IPS-NIHi11 (cell line): ENCODE data around the gene SMIM13.

Experiments
- DNase-seq: peaks from one replicate; pipeline ENCODE4 v3.0.0; 2012; ENCODE audit warnings: mixed read lengths, low spot score

SMIM13 gene

GRCh38 chr6:11122380-11122779 lies 28.7 kb downstream of the SMIM13 start:
- DNase-seq = no peak

- DNase-seq = no peak
Observed at GRCh38 chr6:11123978-11124377, 30.3 kb downstream of the SMIM13 start.

DNA sequence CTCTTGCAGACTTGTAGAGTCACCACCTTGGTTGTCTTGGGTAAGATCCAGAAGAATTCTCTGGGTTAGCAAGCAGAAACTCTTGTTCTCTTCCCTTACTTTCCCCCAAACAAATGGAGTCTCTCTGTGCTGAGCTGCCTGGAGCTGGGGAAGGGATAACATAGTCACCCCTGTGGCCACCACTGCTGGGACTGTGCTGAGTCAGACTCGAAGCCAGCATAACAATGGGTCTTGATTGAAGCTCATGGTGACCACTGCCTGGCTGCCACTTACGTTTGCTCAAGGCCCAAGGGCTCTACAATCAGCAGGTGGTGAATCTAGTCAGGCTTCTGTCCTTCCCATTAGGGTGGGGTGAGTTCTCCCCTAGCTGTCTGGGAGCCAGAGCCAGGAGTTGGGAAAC lies 33.2 kb downstream of the SMIM13 start:
- DNase-seq = no peak

DNA sequence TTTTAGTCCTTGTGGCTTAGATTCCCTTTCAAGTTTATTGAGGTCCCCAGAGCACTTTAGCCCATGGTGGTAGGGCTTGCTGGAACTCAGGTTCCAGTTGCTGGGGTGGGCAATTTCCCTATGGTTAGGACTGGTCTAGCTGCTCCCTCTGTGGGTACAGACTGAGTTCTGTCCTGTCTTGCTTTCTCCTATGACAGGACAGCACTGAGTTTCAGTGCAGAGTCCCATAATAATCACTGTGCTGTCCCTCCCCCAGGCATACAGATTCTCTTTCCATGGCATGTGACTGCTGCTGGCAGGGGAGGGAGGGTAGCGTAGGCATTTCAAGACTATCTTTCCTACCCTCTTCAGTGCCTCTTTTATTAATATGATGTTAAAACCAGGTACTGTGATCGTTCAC lies 35.0 kb downstream of the SMIM13 start:
- DNase-seq = no peak

GRCh38 chr6:11129908-11130565 lies 36.4 kb downstream of the SMIM13 start:
- DNase-seq = no peak

DNA sequence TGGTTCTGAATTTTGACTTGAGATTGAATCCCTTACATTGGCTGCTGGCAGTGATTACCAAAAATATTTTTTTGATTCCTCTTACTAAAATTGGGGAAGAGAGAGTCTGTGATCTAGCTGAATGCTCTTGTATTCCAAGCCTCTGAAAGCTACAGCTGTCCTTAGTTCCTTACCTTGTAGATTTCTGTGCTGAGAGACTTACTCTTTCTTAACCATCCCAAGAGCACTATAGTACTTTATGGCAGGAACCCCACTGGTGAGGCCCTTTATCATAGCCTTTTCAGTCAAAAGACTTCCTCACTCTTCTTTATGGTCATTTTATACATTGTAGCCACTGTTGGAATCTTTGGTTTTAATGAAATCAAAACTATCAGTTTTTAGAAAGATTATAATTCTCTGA lies 37.0 kb downstream of the SMIM13 start:
- no peak for DNase-seq

- no peak for DNase-seq
Observed at GRCh38 chr6:11132194-11132888, 38.7 kb downstream of the SMIM13 start.

GRCh38 chr6:11133281-11133680 lies 39.6 kb downstream of the SMIM13 start:
- DNase-seq = no peak

GRCh38 chr6:11136809-11137208 lies 43.2 kb downstream of the SMIM13 start:
- no peak for DNase-seq

DNA sequence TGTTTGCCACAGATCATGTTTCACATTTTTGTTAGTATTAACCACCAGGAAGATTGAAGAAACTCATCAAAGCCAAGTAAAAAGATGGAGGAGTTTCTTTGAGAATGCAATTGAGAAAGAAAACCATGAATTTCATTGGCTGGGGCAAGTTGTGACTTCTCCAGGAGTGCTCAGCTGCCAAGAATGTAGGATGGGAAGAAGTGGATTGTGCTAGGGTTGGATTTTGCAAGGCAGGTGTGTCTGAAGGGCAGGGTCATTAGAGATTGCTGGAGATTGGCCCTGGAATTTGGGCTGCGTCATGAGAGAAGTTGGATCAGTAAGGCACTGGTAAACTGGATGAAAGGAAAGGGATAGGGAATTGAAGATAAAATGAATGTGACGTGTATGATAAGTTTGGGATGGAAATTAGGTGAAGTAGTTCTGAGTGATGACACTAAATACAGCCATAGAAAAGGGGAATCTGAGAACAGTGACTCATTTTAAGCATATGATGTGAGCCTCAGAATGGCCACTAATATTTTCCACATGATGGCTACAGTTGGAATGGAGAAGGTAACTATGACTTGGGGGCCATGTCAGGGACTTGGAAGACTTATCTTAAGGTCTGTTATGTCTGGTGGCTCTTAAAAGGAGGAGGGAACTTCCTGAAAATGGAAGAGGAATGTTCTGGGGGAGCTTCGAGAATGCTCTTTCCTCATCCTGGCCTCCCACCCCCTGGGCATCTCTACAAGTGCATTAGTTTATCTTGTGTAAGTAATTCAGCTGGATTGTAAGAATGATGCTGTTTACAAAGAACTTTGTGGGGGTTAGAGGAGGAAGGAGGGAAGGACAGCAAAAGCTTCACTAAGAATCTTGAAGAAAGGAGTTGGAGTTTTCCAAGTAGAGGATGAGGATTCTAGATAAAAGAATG lies 45.7 kb downstream of the SMIM13 start:
- no peak for DNase-seq

- no peak for DNase-seq
Observed at GRCh38 chr6:11140056-11140455, 46.4 kb downstream of the SMIM13 start.

DNA sequence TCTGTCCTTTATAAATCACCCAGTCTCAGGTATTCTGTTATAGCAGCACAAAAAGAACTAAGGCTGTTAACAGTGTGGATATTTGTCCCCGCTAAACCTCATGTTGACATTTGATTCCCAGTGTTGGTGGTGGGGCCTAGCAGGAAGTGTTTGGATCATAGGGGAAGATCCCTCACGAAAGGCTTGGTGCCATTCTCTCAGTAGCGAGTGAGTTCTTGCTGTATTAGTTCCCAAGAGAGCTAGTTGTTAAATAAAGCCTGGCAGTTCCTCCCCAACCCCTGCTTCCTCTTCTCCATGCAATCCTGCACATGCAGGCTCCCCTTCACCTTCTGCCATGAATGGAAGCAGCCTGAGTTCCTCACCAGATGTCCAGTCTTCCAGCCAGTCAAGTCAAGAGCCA lies 47.7 kb downstream of the SMIM13 start:
- DNase-seq = no peak

DNA sequence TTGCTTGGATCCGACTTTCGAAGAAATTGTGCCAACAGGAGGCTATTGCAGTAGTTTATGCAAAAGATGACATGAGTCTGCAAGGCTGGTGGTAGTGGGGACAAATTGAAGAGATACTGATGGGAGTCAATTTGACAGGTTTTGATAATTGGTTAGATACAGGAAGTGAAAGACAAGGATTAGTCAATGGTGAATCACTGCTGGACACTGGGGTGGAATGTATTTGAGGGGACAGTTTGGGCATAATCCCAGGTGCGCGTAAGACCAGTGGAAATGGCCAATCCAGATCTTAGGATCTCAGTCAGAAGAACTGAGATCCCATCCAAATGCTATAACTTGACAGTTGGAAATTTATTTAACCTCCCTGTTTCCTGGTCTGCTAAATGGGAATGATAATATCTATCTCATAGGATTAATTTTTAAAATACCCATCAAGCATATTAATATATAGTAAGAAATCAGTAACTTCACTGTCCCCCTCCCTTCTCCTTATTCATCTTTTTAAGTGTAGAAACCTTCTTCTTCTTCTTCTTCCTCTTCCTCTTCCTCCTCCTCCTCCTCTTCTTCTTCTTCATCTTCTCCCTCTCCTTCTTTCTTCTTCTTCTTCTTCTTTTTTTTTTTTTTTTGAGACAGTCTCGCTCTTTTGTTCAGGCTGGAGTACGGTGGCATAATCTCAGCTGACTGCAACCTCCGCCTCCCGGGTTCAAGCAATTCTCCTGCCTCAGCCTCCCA lies 48.8 kb downstream of the SMIM13 start:
- DNase-seq = no peak

DNA sequence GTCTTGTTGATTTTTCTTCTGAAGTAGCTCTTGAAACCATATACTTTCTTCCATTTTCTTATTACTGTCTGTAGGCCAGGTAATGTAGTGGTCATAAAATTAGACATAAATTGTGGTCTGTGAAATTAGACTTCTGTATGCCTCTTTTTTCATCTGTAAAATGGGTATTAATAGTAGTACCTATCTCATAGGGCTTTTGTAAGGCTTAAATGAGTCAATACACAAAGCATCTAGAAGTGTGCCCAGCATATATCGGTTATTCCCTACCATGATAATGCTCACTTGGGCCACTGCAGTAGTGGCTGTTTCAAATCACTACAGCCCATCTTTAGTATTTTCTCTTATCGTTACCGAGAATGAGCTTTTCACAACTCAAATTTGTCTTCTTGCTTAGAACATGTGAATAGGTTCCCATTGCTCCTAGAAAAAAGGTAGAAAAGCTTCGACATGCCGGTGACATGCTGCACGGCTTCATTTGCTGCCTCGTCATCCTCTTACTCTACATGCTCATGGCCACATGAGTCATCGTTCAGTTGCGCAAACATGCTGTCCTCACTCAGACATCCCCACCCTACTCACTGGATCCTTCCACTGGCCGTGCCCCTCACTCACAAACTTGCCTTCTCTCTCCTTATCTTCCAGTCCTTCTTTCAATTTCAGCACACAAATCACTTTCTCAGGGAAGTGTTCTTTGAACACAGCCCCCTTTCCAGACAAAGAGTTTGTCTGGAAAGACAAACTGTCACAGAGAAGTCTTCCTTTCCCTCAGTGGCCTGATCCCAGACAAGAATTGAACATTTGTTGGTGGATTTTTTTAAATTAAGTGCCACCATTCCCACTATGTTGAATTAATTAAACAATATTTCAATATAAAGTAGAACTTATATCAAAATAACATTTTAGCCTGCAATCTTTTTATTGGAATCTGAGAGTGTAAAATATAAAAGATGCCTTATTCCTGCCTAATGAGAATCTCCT lies 50.0 kb downstream of the SMIM13 start:
- DNase-seq = no peak

DNA sequence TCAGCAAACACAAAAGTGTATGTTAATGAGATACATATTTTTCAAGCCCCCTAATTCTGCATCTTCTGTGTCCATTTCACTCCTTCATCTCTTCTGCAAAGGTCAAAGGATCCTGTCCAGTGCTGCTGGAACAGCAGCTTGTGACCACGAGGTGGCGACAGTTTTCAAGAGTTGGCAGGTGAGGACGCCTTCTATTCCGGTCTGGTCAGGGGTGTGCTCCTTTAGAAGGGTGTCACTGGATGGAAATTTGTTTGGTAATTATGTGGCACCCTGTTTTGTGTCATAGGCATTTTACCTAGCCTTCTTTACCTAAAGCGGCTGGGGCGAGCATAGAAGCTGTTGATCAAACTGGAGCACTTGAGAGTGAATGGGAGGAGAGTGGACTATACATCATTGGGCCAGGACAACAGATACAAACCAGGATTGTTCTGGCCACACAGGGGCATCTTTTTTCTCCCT lies 50.8 kb downstream of the SMIM13 start:
- DNase-seq = peak; percentile 82

GRCh38 chr6:11146117-11146826 lies 52.6 kb downstream of the SMIM13 start:
- DNase-seq = no peak

DNA sequence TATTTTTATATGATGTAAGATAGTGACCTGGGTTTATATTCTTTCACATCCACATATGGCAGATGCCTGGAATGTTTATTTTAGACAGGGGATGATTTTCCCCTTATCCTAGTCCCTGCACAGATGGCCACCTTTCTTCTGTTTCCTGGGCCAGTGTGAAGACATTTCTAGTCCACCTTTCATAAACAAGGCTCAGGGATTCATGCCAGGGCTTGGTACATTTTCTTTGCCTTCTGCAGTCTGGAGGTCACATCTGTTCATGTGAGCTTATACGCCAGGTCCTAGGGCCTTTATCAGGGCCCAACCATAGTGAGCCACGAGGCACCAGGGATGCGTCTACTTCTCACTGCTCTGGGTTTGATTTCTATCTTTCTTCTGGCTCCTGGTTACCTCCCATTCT lies 55.9 kb downstream of the SMIM13 start:
- no peak for DNase-seq

- no peak for DNase-seq
Observed at GRCh38 chr6:11151488-11151887, 57.9 kb downstream of the SMIM13 start.

GRCh38 chr6:11152581-11152980 lies 58.9 kb downstream of the SMIM13 start:
- DNase-seq = no peak

DNA sequence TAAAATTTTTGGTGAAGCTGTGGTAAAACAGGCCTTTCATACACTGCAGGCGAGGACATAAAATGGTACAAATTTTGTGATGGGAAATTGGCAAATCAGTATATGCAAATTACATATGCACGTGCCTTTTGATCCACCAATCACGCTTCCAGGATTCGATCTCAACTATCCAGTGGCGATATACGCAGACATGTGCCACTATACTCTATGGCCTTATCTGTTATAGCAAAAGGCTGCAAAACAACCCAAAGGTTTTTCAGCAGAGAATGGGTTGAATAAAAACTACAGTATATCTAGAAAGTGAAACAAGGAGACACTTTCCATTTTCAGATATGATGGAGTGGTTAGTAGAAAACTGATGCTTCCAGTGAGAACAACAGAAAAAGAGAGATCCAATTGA lies 59.8 kb downstream of the SMIM13 start:
- no peak for DNase-seq
